Measurements from ENCODE around the gene LBX2.
A peak's percentile ranks its signal among the peaks of the same experiment; 100 is the strongest.
"Not testable (repeated sequence)": the region's sequence is repeated elsewhere in the genome, so short reads cannot be mapped to it uniquely, and the experiment has no call there.

DNA sequence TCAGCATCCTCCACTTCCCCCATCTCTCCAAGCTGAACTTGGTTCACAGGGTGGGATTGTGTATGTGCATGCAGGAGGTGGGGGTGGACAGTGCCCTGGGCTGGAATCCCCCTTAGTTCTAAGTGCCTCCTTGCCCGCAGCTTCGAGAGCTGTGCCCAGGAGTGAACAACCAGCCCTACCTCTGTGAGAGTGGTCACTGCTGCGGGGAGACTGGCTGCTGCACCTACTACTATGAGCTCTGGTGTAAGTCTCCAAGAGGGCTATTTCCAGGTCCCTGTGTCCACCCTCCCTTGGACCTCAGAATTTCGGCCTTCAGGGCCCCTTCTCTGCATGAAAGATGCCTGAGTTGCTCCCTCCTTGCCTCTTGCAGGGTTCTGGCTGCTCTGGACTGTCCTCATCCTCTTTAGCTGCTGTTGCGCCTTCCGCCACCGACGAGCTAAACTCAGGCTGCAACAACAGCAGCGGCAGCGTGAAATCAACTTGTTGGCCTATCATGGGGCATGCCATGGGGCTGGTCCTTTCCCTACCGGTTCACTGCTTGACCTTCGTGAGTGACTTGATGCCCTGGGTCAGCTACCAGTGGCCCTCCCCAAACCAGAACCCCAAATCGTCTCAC is 39.8 kb downstream of the LBX2 start:
- not testable (repeated sequence) for TF ChIP-seq POLR2AphosphoS5 (IDR thresholded peaks at IDR 0.05; ENCODE audit: low read depth, low read length); CTCF (IDR thresholded peaks at IDR 0.05 in 2 of 3, conservative IDR thresholded peaks at IDR 0.05 in 1 of 3; ENCODE audit: borderline replicate concordance in 1 of 3, insufficient read depth in 1 of 3, low read depth in 2 of 3, low read length in 2 of 3); REST (IDR thresholded peaks at IDR 0.05; ENCODE audit: low read depth); TCF7L2 (IDR thresholded peaks at IDR 0.05; ENCODE audit: borderline replicate concordance, extremely low read depth, insufficient read depth, insufficient read length); CEBPB (IDR thresholded peaks at IDR 0.05; ENCODE audit: low read depth); EZH2 (IDR thresholded peaks at IDR 0.05); SP1 (IDR thresholded peaks at IDR 0.05; ENCODE audit: low read depth); SIN3A (IDR thresholded peaks at IDR 0.05; ENCODE audit: low read depth); RAD21 (IDR thresholded peaks at IDR 0.05; ENCODE audit: low read depth); JUND (IDR thresholded peaks at IDR 0.05); EZH2phosphoT487 (IDR thresholded peaks at IDR 0.05; ENCODE audit: borderline replicate concordance); YY1 (IDR thresholded peaks at IDR 0.05; ENCODE audit: extremely low read depth, insufficient replicate concordance, low read depth, low read length)
- peak; percentile 9 for TF ChIP-seq POLR2A (IDR thresholded peaks at IDR 0.05; ENCODE audit: borderline replicate concordance, extremely low read depth, insufficient read depth, insufficient read length)
- TF ChIP-seq, protein P1, sequence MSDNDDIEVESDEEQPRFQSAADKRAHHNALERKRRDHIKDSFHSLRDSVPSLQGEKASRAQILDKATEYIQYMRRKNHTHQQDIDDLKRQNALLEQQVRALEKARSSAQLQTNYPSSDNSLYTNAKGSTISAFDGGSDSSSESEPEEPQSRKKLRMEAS (IDR thresholded peaks at IDR 0.05), result not testable (repeated sequence)
